ENCODE data around the gene ARSG.
"Not testable (repeated sequence)": the region's sequence is repeated elsewhere in the genome, so short reads cannot be mapped to it uniquely, and the experiment has no call there.

DNA sequence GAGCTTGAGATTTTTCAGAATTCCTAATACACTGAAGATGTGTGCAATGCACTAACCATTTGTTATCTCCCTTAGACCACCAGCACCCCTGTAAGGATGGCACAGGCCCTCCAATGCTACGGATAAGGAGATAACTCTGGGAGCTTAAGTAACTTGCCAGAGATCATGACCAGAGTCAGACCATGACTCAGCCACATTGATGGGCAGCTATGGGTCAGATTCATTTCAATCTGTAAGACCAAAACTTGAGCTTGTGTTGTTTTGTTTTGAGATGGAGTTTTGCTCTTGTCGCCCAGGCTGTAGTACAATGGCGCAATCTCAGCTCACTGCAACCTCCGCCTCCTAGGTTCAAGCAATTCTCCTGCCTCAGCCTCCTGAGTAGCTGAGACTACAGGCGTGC is 63.8 kb downstream of the ARSG start:
- TF ChIP-seq, protein P1, sequence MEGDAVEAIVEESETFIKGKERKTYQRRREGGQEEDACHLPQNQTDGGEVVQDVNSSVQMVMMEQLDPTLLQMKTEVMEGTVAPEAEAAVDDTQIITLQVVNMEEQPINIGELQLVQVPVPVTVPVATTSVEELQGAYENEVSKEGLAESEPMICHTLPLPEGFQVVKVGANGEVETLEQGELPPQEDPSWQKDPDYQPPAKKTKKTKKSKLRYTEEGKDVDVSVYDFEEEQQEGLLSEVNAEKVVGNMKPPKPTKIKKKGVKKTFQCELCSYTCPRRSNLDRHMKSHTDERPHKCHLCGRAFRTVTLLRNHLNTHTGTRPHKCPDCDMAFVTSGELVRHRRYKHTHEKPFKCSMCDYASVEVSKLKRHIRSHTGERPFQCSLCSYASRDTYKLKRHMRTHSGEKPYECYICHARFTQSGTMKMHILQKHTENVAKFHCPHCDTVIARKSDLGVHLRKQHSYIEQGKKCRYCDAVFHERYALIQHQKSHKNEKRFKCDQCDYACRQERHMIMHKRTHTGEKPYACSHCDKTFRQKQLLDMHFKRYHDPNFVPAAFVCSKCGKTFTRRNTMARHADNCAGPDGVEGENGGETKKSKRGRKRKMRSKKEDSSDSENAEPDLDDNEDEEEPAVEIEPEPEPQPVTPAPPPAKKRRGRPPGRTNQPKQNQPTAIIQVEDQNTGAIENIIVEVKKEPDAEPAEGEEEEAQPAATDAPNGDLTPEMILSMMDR (IDR thresholded peaks at IDR 0.05): not testable (repeated sequence)
- not testable (repeated sequence) for TF ChIP-seq POLR2A (IDR thresholded peaks at IDR 0.05)
